ENCODE data around the gene TMEM203. TPM values are rescaled to one million over a fixed set of nuclear protein-coding genes. Genes with fewer than 3 reads are reported as not detected.

Gene TMEM203
- total RNA-seq, 4 donors from 2014 or later: 23.1 to 47.9 (median 30.0) TPM

- no peak overlapping the region for H3K4me3 ChIP-seq
- no peak for DNase-seq (ENCODE audit: low spot score in 2 of 2)
- H3K9me3 ChIP-seq: no peaks in the 10 kb centered on the region
- no peaks in the 10 kb centered on the region for H3K27me3 ChIP-seq
- H3K27ac ChIP-seq: no peak overlapping the region
- peaks cover 7 to 64% (median 20%) of the 10 kb centered on the region in 4 donors for H3K4me1 ChIP-seq
- 75 to 79% methylated on average over 10 of the region's 10 CpGs for WGBS, 2 donors
- TF ChIP-seq POLR2A (IDR thresholded peaks at IDR 0.05) (no peak), CTCF (IDR thresholded peaks at IDR 0.05) (no peak), EP300 (IDR thresholded peaks at IDR 0.05) (no peak)
- H3K36me3 ChIP-seq: peaks cover 0 to 27% (median 7%) of the 10 kb centered on the region in 3 donors
Observed at GRCh38 chr9:137192448-137192780, 13.0 kb downstream of the TMEM203 start.

GRCh38 chr9:137191691-137192447 is 13.6 kb downstream of the TMEM203 start:
- no peak for TF ChIP-seq EP300 (IDR thresholded peaks at IDR 0.05)
- no peak for TF ChIP-seq POLR2A (IDR thresholded peaks at IDR 0.05)
- no peak for TF ChIP-seq CTCF (IDR thresholded peaks at IDR 0.05)
- Histone ChIP-seq H3K27me3 (no peaks in the 10 kb centered on the region), H3K4me3 (no peak overlapping the region), H3K4me1 (peaks cover 7 to 64% (median 26%) of the 10 kb centered on the region in 4 donors), H3K36me3 (peaks cover 0 to 32% (median 7%) of the 10 kb centered on the region in 3 donors), H3K27ac (no peak overlapping the region), H3K9me3 (no peaks in the 10 kb centered on the region)
- 76 to 80% methylated on average over 19 of the region's 22 CpGs for WGBS, 2 donors
- DNase-seq (ENCODE audit: low spot score in 2 of 2): no peak

GRCh38 chr9:137191245-137191644 is 14.2 kb downstream of the TMEM203 start:
- H3K4me3 ChIP-seq: no peak overlapping the region
- no peaks in the 10 kb centered on the region for H3K9me3 ChIP-seq
- no peak overlapping the region for H3K27ac ChIP-seq
- TF ChIP-seq POLR2A (IDR thresholded peaks at IDR 0.05) (no peak), CTCF (IDR thresholded peaks at IDR 0.05) (no peak), EP300 (IDR thresholded peaks at IDR 0.05) (no peak)
- H3K36me3 ChIP-seq: peaks cover 0 to 37% (median 7%) of the 10 kb centered on the region in 3 donors
- no peak for DNase-seq (ENCODE audit: low spot score in 2 of 2)
- 42 to 72% methylated on average over 2 to 3 of the region's 3 CpGs for WGBS, 2 donors
- no peaks in the 10 kb centered on the region for H3K27me3 ChIP-seq
- peaks cover 7 to 66% (median 31%) of the 10 kb centered on the region in 4 donors for H3K4me1 ChIP-seq

- H3K27ac ChIP-seq: peak overlapping the region in 1 of 4 donors; percentile 96
- no peak overlapping the region for H3K4me3 ChIP-seq
- H3K9me3 ChIP-seq: no peaks in the 10 kb centered on the region
- peaks cover 0 to 45% (median 7%) of the 10 kb centered on the region in 3 donors for H3K36me3 ChIP-seq
- H3K4me1 ChIP-seq: peaks cover 7 to 66% (median 34%) of the 10 kb centered on the region in 4 donors
- no peak for DNase-seq (ENCODE audit: low spot score in 2 of 2)
- TF ChIP-seq CTCF (IDR thresholded peaks at IDR 0.05) (no peak), POLR2A (IDR thresholded peaks at IDR 0.05) (no peak), EP300 (IDR thresholded peaks at IDR 0.05) (no peak)
- H3K27me3 ChIP-seq: no peaks in the 10 kb centered on the region
- WGBS, 2 donors: 72 to 79% methylated on average over 6 to 9 of the region's 9 CpGs
Observed at GRCh38 chr9:137190315-137190856, 15.1 kb downstream of the TMEM203 start.

Measured in tibial nerve (tissue), 4 donors.